Kidney (tissue), 14 donors: Measurements from ENCODE around the gene CACFD1. TPM values are rescaled to one million over a fixed set of nuclear protein-coding genes. Genes with fewer than 3 reads are reported as not detected.
A peak's percentile ranks its signal among the peaks of the same experiment; 100 is the strongest.

Experiments
- DNase-seq, 5 donors: peaks; one replicate each; pipeline ENCODE4 v3.0.0-alpha.2; 2013 to 2020
- FAIRE-seq: peaks from 2 replicates; lab custom pipeline; 2012; peaks lifted over from hg19 to GRCh38; lab: Jason Lieb, UNC
- H3K27ac ChIP-seq, 2 donors: one replicate each; pipeline ENCODE4 v1.7.0; 2013; ENCODE audit warnings: low read depth in 2 of 2, low read length in 2 of 2, inconsistent platforms in 1 of 2
- H3K27me3 ChIP-seq: one replicate; pipeline ENCODE4 v1.7.1; 2013; ENCODE audit warnings: low read length, inconsistent platforms; ENCODE audit not compliant: control insufficient read depth, insufficient read depth
- H3K36me3 ChIP-seq, 3 donors: one replicate each; pipeline versions ENCODE4 v1.7.0 to v1.7.1; 2013; ENCODE audit warnings: low read length in 3 of 3, control low read depth in 1 of 3, inconsistent platforms in 1 of 3; ENCODE audit not compliant: insufficient read depth in 3 of 3, control insufficient read depth in 2 of 3
- H3K4me1 ChIP-seq, 3 donors: one replicate each; pipeline versions ENCODE4 v1.7.0 to v1.7.1; 2013; ENCODE audit warnings: low read length in 3 of 3, inconsistent platforms in 1 of 3, low read depth in 1 of 3; ENCODE audit not compliant: control insufficient read depth in 2 of 3, insufficient read depth in 2 of 3
- H3K4me3 ChIP-seq, 3 donors: one replicate each; pipeline versions ENCODE4 v1.7.0 to v1.8.1; 2013; ENCODE audit warnings: low read length in 3 of 3, control low read depth in 1 of 3, inconsistent platforms in 1 of 3
- H3K9ac ChIP-seq, 3 donors: one replicate each; pipeline versions ENCODE4 v1.7.0 to v1.7.1; 2013; ENCODE audit warnings: low read length in 3 of 3, control low read depth in 1 of 3, inconsistent platforms in 1 of 3
- H3K9me3 ChIP-seq, 3 donors: one replicate each; pipeline versions ENCODE4 v1.7.0 to v1.7.1; 2013; ENCODE audit warnings: low read length in 3 of 3, control low read depth in 1 of 3, inconsistent platforms in 1 of 3; ENCODE audit not compliant: control insufficient read depth in 2 of 3, insufficient read depth in 1 of 3
- intact Hi-C: fragments of 100-400 bp; cut with DNase I; formaldehyde crosslinking; loops from one replicate; pipeline ENCODE4 v1.11.1; 2022
- polyA plus RNA-seq: library from polyadenylated mRNA; stranded (reverse); fragments of 350-450 nt; fragmentation: Illumina TruSeq; extraction: RNeasy Lipid Tissue Mini Kit (QIAGEN cat#74804); gene quantifications from one replicate; pipeline ENCODE4 v1.2.3, GENCODE V29; 2014; ENCODE audit warnings: low read depth, low replicate concordance; ENCODE audit not compliant: insufficient read depth
- total RNA-seq: library from RNA; stranded (reverse); fragmentation: NEBNext Ultra II Directional; extraction: Animal tissue kit (Norgen Biotek cat#: 25700); gene quantifications from one replicate; pipeline ENCODE4 v1.2.1, GENCODE V29; 2021
- TF ChIP-seq, protein P1 (sequence below): IDR thresholded peaks from 3 replicates; pipeline ENCODE4 v1.5.1; 2012; ENCODE audit warnings: mild to moderate bottlenecking, moderate library complexity, borderline replicate concordance; ENCODE audit not compliant: insufficient read depth; ENCODE audit errors: extremely low read depth
- donor health status: control.
- donor health status: control.
- donor health status: control.
- donor health status: control.
- donor health status: control.
- donor health status: DM: yes; HTN: yes; CAD: no.
- donor health status: Normal renal cell carcinoma (clear cell type).

Gene CACFD1
- total and polyA plus RNA-seq, 2 donors from 2014 or later, result 37.3 to 37.8 TPM

DNA sequence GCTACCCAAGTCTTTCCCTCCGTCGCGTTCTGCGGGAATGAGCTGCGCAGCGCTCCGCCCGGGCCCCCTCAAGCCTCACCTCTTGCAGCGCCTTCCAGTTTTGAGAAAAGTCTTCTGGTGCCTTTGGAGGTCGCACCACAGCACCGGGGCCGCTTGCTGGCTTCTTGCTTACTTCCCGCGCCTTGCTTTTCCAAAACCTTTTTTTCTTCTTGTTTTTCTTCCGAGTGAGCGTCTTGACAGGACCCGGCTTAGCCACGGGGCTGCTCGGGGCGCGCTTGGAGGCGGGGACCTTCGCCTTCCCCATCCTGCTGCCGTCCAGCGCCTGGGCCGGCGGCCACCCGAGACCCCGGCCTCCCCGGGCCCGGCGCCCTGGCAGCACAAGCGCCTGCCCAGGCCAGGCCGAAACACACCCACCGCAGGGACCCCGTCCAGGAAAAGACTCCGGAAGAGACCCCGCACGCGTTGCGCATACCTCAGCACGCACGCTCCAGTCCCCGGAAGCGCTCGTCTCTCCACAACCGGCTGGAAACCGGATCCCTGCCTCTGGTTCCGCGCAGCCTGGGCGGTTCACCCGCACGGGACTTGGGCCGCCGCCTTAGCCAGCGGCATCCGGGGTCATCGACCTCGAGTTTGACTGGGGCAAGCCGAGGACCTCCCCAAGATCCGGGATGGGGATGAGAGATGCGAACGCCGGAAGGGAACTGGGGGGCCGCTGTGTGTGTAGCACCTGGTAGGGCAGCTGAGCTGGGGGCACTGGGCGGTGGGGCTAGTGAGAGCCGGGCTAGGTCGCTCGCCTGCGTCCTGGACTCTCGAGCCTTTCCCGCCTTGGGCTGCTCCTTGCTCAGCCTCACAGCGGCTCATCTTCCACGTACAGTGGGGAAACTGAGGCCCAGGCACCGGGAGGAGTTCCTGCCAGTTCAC, 42.0 kb upstream of the CACFD1 start, which contains the start of gene REXO4:
Gene REXO4 (minus strand): TSS at position 470 of the 921 bp plus-strand sequence. CDS start 166 bp downstream, at position 304.
- peak within 1 kb of the TSS; percentile 73 to 87 (median 85) for H3K4me3 ChIP-seq
- H3K4me1 ChIP-seq, result peaks cover 4 to 8% (median 7%) of the 10 kb centered on the region in 3 donors
- peaks cover 0 to 20% (median 7%) of the 10 kb centered on the region in 3 donors for H3K36me3 ChIP-seq
- intact Hi-C loops, result no loop called here
- peak within 1 kb of the TSS; percentile 50 to 86 (median 65) for H3K9ac ChIP-seq
- FAIRE-seq, result no peak
- no peaks in the 10 kb centered on the region for H3K27me3 ChIP-seq
- TF ChIP-seq, protein P1, sequence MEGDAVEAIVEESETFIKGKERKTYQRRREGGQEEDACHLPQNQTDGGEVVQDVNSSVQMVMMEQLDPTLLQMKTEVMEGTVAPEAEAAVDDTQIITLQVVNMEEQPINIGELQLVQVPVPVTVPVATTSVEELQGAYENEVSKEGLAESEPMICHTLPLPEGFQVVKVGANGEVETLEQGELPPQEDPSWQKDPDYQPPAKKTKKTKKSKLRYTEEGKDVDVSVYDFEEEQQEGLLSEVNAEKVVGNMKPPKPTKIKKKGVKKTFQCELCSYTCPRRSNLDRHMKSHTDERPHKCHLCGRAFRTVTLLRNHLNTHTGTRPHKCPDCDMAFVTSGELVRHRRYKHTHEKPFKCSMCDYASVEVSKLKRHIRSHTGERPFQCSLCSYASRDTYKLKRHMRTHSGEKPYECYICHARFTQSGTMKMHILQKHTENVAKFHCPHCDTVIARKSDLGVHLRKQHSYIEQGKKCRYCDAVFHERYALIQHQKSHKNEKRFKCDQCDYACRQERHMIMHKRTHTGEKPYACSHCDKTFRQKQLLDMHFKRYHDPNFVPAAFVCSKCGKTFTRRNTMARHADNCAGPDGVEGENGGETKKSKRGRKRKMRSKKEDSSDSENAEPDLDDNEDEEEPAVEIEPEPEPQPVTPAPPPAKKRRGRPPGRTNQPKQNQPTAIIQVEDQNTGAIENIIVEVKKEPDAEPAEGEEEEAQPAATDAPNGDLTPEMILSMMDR, result no peak
- DNase-seq, result peak; percentile 91 to 94 (median 94)
- peak within 1 kb of the TSS; percentile 65 to 78 for H3K27ac ChIP-seq
- no peaks in the 10 kb centered on the region for H3K9me3 ChIP-seq

DNA sequence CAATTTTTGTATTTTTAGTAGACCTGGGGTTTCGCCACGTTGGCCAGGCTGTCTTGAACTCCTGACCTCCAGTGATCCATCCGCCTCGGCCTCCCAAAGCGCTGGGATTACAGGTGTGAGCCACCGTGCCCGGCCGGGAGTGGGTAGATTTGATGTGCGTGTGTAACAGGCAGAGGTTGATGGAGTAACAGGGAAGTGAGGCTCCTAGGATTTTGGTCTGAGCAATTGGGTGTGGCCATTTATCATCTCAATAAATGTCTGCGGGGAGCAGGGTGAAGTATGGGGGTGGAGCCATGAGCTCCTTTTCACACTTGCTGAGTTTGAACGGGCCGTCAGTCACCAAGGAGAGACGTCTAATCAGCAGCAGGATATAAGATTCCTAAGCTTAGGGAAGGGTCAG, 40.8 kb upstream of the CACFD1 start:
- H3K4me3 ChIP-seq, result no peak overlapping the region
- no peak overlapping the region for H3K9ac ChIP-seq
- TF ChIP-seq, protein P1, result no peak
- no peaks in the 10 kb centered on the region for H3K27me3 ChIP-seq
- FAIRE-seq (no peak), DNase-seq (no peak)
- no peaks in the 10 kb centered on the region for H3K9me3 ChIP-seq
- no peak overlapping the region for H3K27ac ChIP-seq
- peaks cover 4 to 8% (median 7%) of the 10 kb centered on the region in 3 donors for H3K4me1 ChIP-seq
- peaks cover 0 to 12% (median 3%) of the 10 kb centered on the region in 3 donors for H3K36me3 ChIP-seq
- intact Hi-C loops, result no loop called here

DNA sequence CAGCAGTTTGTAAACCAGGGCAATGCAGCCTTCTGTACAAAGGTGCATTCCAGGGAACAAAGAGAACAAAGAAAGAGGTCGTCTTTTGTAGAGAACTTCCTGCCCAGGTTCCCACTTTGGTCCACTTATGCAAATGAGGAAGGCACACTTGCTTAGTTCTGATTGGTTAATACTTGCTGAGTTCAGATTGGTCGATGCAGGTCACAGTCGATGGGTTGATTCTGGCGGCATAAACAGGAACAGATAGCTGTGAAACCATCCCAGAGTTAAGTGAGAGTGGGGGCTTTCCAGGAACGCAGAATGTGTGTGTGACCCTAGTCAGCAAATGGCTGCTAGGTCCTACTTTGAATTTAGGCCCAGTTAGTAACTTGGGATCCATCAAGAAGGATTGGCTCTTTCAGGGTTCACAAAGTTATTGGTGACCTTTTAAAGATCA, 39.4 kb upstream of the CACFD1 start:
- intact Hi-C loops, result no loop called here
- H3K27ac ChIP-seq, result no peak overlapping the region
- no peaks in the 10 kb centered on the region for H3K27me3 ChIP-seq
- no peaks in the 10 kb centered on the region for H3K36me3 ChIP-seq
- H3K9ac ChIP-seq, result no peak overlapping the region
- FAIRE-seq (no peak), DNase-seq (no peak)
- peaks cover 4 to 8% (median 7%) of the 10 kb centered on the region in 3 donors for H3K4me1 ChIP-seq
- no peak overlapping the region for H3K4me3 ChIP-seq
- H3K9me3 ChIP-seq, result no peaks in the 10 kb centered on the region
- TF ChIP-seq, protein P1, result no peak
